GM12878 (cell line): ENCODE results near the gene USB1. TPM values are rescaled to one million over a fixed set of nuclear protein-coding genes. Genes with fewer than 3 reads are reported as not detected.

Experiments used
- ATAC-seq: fragments of 200-7000 bp; cut with Tn5 transposase; 3 replicates; pipeline ENCODE4 v1.9.1; 2020; ENCODE audit warnings: mild to moderate bottlenecking, moderate library complexity
- BruUV-seq: library from RNA; stranded (reverse); fragments of 400-500 nt; replicated peaks from 2 replicates; lab custom pipeline; 2021; lab: Mats Ljungman, UMichigan
- CTCF ChIA-PET: fragments of 300-600 bp; sonication (Branson Sonifier 250); formaldehyde crosslinking; extraction: SDS; loops from one replicate; lab custom pipeline; 2021; ENCODE audit warnings: inconsistent platforms; lab: Yijun Ruan, JAX
- POLR2A ChIA-PET: fragments of 350-600 bp; formaldehyde crosslinking; extraction: SDS; loops from one replicate; lab custom pipeline; 2021; ENCODE audit warnings: inconsistent platforms; lab: Charles Lee
- RAD21 ChIA-PET: fragments of 300-600 bp; sonication (Branson Sonifier 250); formaldehyde crosslinking; loops from one replicate; lab custom pipeline; 2023; ENCODE audit warnings: antibody characterized with exemption; ENCODE audit not compliant: unreplicated experiment; lab: Charles Lee
- SMC1A ChIA-PET: fragments of 300-600 bp; sonication (Branson Sonifier 250); formaldehyde crosslinking; loops from one replicate; lab custom pipeline; 2023; ENCODE audit not compliant: unreplicated experiment, uncharacterized antibody; lab: Charles Lee
- DNase-seq: peaks from one replicate; pipeline ENCODE4 v3.0.0-alpha.2; 2011; ENCODE audit warnings: low read depth, low spot score
- FAIRE-seq: peaks from 3 replicates; lab custom pipeline; 2011; peaks lifted over from hg19 to GRCh38; lab: Jason Lieb, UNC
- H2AFZ ChIP-seq: 2 replicates; pipeline ENCODE4 v1.6.0; 2011; ENCODE audit warnings: low read depth, low read length, control low read depth; ENCODE audit not compliant: control insufficient read depth
- H3K27ac ChIP-seq: 2 replicates; pipeline ENCODE4 v1.5.1; 2011; ENCODE audit warnings: control low read depth; ENCODE audit not compliant: control insufficient read depth, insufficient read depth
- H3K27me3 ChIP-seq, 2 experiments: replicated peaks in 1 of 2; 2 replicates each; pipeline versions ENCODE4 v1.6.0 to v1.6.1; 2011; ENCODE audit warnings: low read length in 1 of 2; ENCODE audit not compliant: control insufficient read depth in 2 of 2, insufficient read depth in 2 of 2
- H3K36me3 ChIP-seq, 2 experiments: 2 replicates each; pipeline ENCODE4 v1.5.1; 2011; ENCODE audit warnings: low read length in 1 of 2; ENCODE audit not compliant: control insufficient read depth in 2 of 2, insufficient read depth in 2 of 2
- H3K4me1 ChIP-seq: 2 replicates; pipeline ENCODE4 v1.6.1; 2011; ENCODE audit warnings: mild to moderate bottlenecking, low read length, moderate library complexity, mixed read lengths; ENCODE audit not compliant: control insufficient read depth, insufficient read depth
- H3K4me2 ChIP-seq: 2 replicates; pipeline ENCODE4 v1.6.0; 2011; ENCODE audit warnings: control low read depth; ENCODE audit not compliant: control insufficient read depth, insufficient read depth
- H3K4me3 ChIP-seq: fragments of 200-600 bp; sonication (generic); 2 replicates; pipeline ENCODE4 v1.5.1; 2016
- H3K79me2 ChIP-seq: 2 replicates; pipeline ENCODE4 v1.6.0; 2011; ENCODE audit warnings: low read length; ENCODE audit not compliant: control insufficient read depth, insufficient read depth
- H3K9ac ChIP-seq: 2 replicates; pipeline ENCODE4 v1.8.0; 2011; ENCODE audit warnings: low read length, control low read depth, mixed read lengths; ENCODE audit not compliant: control insufficient read depth, insufficient read depth
- H3K9me3 ChIP-seq: replicated peaks from 3 replicates; pipeline ENCODE4 v1.5.1; 2011; ENCODE audit warnings: mild to moderate bottlenecking, low read length; ENCODE audit not compliant: control insufficient read depth, insufficient read depth
- H4K20me1 ChIP-seq: 2 replicates; pipeline ENCODE4 v1.6.0; 2011; ENCODE audit not compliant: control insufficient read depth, insufficient read depth
- EZH2 ChIP-seq: IDR thresholded peaks from 2 replicates; pipeline ENCODE4 v1.6.1; 2012; ENCODE audit warnings: low read depth, mild to moderate bottlenecking, control low read depth, inconsistent platforms, low read length, borderline replicate concordance; ENCODE audit not compliant: control insufficient read depth
- FOS ChIP-seq: IDR thresholded peaks from 3 replicates; pipeline ENCODE4 v1.6.1; 2011; ENCODE audit warnings: borderline replicate concordance; ENCODE audit not compliant: insufficient read length; ENCODE audit errors: extremely low read depth
- HDAC6 ChIP-seq: fragments of 200-600 bp; sonication (generic); IDR thresholded peaks from one replicate; pipeline ENCODE4 v1.8.0; 2017; ENCODE audit warnings: antibody characterized with exemption; ENCODE audit not compliant: unreplicated experiment
- SMAD1 ChIP-seq: fragments of 450-650 bp; IDR thresholded peaks from 2 replicates; pipeline ENCODE4 v1.6.1; 2018; ENCODE audit warnings: mild to moderate bottlenecking, low read depth; ENCODE audit not compliant: partially characterized antibody
- WGBS: methylation state at CpG from one replicate; pipeline ENCODE4 v1.1.6; 2016; ENCODE audit warnings: low lambda C conversion rate; ENCODE audit not compliant: insufficient replicate concordance, insufficient coverage; ENCODE audit errors: missing lambda C conversion rate; 5-methylcytosine and 5-hydroxymethylcytosine counted together
- in situ Hi-C: fragments of 300-500 bp; cut with MboI; formaldehyde crosslinking; loops from 9 replicates; pipeline ENCODE4 v1.14.3; 2018; ENCODE audit warnings: mixed read lengths
- intact Hi-C: fragments of 100-400 bp; cut with micrococcal nuclease; formaldehyde crosslinking; loops from one replicate; pipeline ENCODE4 v1.14.2; 2022; ENCODE audit not compliant: unreplicated experiment
- polyA plus RNA-seq, 11 experiments: library from polyadenylated mRNA; depleted of rRNA in 4 of 11; unstranded in 6 of 11; stranded (reverse) in 5 of 11; fragments of >200 nt; fragmentation: Nextera tagmentation in 4 of 11; fragmentation: Illumina TruSeq in 1 of 11; extraction: Ambion mirVana in 4 of 11; extraction: Trizol in 1 of 11; gene quantifications; 1 replicate in 1 of 11; 2 replicates in 10 of 11; pipeline versions ENCODE4 v1.2.1 to v1.2.3, GENCODE V29; 2011 to 2016; ENCODE audit warnings: inconsistent platforms in 2 of 11, missing spikeins in 2 of 11, low read depth in 1 of 11
- total RNA-seq, 4 experiments: library from RNA; depleted of rRNA in 3 of 4; stranded (reverse); fragments of >200 nt in 3 of 4; fragmentation: Illumina TruSeq in 1 of 4; extraction: Trizol in 1 of 4; gene quantifications; 2 replicates each; pipeline versions ENCODE4 v1.2.1 to v1.2.3, GENCODE V29; 2013 to 2021

The USB1 gene
- total and polyA plus RNA-seq, 10 of the 15 experiments (the other 5 are each of a cell fraction or from before 2014, with no cell fraction given) = 7.9 to 72.2 (median 41.6) TPM

GRCh38 chr16:58027161-58027915, 26.1 kb downstream of the USB1 start:
- CTCF ChIA-PET = interaction anchor here (1.4 to 2.9 kb wide), 3 partner anchors 70 to 95 kb away, joined by 4 to 13 read pairs (median 7); no protein-coding TSS in a partner anchor
- ATAC-seq (0 out of 3 replicates have a peak, but pooled peaks have one; percentile 9), DNase-seq (no peak), FAIRE-seq (no peak)
- Histone ChIP-seq H3K36me3 (no peaks in the 10 kb centered on the region), H3K79me2 (no peaks in the 10 kb centered on the region), H3K27ac (no peak overlapping the region), H3K4me2 (no peak overlapping the region), H2AFZ (no peak overlapping the region), H3K4me3 (no peak overlapping the region), H3K4me1 (no peaks in the 10 kb centered on the region; the same call in 1 of the 2 replicates), H3K9me3 (no peaks in the 10 kb centered on the region), H3K9ac (no peak overlapping the region), H4K20me1 (no peaks in the 10 kb centered on the region), H3K27me3 (peaks cover 11 to 13% of the 10 kb centered on the region in 2 experiments)
- peak; percentile 64 for TF ChIP-seq HDAC6
- TF ChIP-seq FOS = no peak
- SMC1A ChIA-PET = interaction anchor here (0.8 to 1.8 kb wide), 3 partner anchors 76 to 99 kb away, joined by 3 to 6 read pairs (median 4); no protein-coding TSS in a partner anchor
- POLR2A ChIA-PET = interaction anchor here (1.4 kb wide), 1 partner anchor 98 kb away, joined by 3 read pairs; no protein-coding TSS in a partner anchor
- 55% methylated on average over 35 of the region's 43 CpGs for WGBS
- in situ Hi-C loops = no loop called here
- RAD21 ChIA-PET = interaction anchor here (1.3 to 1.4 kb wide), 2 partner anchors 94 to 96 kb away, joined by 3 to 5 read pairs; no protein-coding TSS in a partner anchor
- intact Hi-C loops = loop anchor here (10.0 kb wide), 1 partner anchor 167 kb away; the partner anchor contains the start of gene CSNK2A2
- BruUV-seq = no TSS peak

- BruUV-seq = no TSS peak
- H3K9ac ChIP-seq = no peak overlapping the region
- H2AFZ ChIP-seq = no peak overlapping the region
- CTCF ChIA-PET = interaction anchor here (1.4 to 2.9 kb wide), 2 partner anchors 69 to 94 kb away, joined by 7 to 13 read pairs; no protein-coding TSS in a partner anchor
- POLR2A ChIA-PET = interaction anchor here (1.4 kb wide), 1 partner anchor 98 kb away, joined by 3 read pairs; no protein-coding TSS in a partner anchor
- peaks cover 11 to 13% of the 10 kb centered on the region in 2 experiments for H3K27me3 ChIP-seq
- DNase-seq (no peak), ATAC-seq (no peak), FAIRE-seq (no peak)
- SMC1A ChIA-PET = interaction anchor here (1.1 to 1.8 kb wide), 2 partner anchors 75 to 94 kb away, joined by 4 to 6 read pairs; no protein-coding TSS in a partner anchor
- H3K36me3 ChIP-seq = no peaks in the 10 kb centered on the region
- WGBS = 83% methylated on average over 8 of the region's 8 CpGs
- no peaks in the 10 kb centered on the region for H3K9me3 ChIP-seq
- TF ChIP-seq EZH2 (no peak), SMAD1 (no peak)
- H4K20me1 ChIP-seq = no peaks in the 10 kb centered on the region
- intact Hi-C loops = loop anchor here (10.0 kb wide), 1 partner anchor 167 kb away; the partner anchor contains the start of gene CSNK2A2
- no peak overlapping the region for H3K4me2 ChIP-seq
- no peaks in the 10 kb centered on the region; the same call in 1 of the 2 replicates for H3K4me1 ChIP-seq
- in situ Hi-C loops = no loop called here
- no peak overlapping the region for H3K27ac ChIP-seq
- RAD21 ChIA-PET = interaction anchor here (1.3 to 1.4 kb wide), 2 partner anchors 93 to 96 kb away, joined by 3 to 5 read pairs; no protein-coding TSS in a partner anchor
- no peak overlapping the region for H3K4me3 ChIP-seq
- H3K79me2 ChIP-seq = no peaks in the 10 kb centered on the region
Observed at GRCh38 chr16:58027916-58028455, 26.8 kb downstream of the USB1 start.
